ENCODE data around the gene TRIM34. TPM values are rescaled to one million over a fixed set of nuclear protein-coding genes. Genes with fewer than 3 reads are reported as not detected.

TRIM34 gene
- total and polyA plus RNA-seq, 2 of the 4 experiments (the other 2 are of a cell fraction) = 6.1 to 8.6 TPM

DNA sequence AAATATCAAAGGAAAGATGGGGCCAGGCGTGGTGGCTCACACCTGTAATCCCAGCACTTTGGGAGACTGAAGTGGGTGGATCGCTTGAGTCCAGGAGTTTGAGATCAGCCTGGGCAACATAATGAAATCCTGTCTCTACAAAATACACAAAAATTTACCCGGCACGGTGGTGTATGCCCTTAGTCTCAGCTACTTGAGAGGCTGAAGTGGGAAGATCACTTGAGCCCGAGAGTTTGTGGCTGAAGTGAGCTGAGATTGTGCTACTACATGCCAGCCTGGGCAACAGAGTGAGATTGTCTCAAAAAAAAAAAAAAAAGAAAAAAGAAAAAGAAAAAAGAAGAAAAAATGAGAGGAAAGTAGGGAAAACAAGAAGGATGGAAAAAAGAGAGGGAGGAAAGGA, 32.2 kb upstream of the TRIM34 start:
- no peak overlapping the region for H4K5ac ChIP-seq (ENCODE audit: low read depth, low read length)
- H3K9me3 ChIP-seq (ENCODE audit: control insufficient read depth, insufficient read depth, low read length) = no peaks in the 10 kb centered on the region
- dilution Hi-C loops (cut with HindIII; ENCODE audit: low sequenced_read_pairs, unreplicated experiment) (no loop called here), intact Hi-C loops (cut with micrococcal nuclease) (loop anchor here (10.0 kb wide), 1 partner anchor 1868 kb away; no protein-coding TSS in a partner anchor), in situ Hi-C loops (cut with MboI; ENCODE audit: low sequenced_read_pairs) (no loop called here)
- H4K91ac ChIP-seq (ENCODE audit: insufficient read depth, low read depth, low read length) = no peak overlapping the region
- no peak overlapping the region for H3K4me3 ChIP-seq (ENCODE audit: insufficient read depth, low read depth, low read length)
- no peak overlapping the region for H2AK9ac ChIP-seq (replicated peaks; ENCODE audit: low read depth, low read length, poor library complexity)
- DNase-seq = no peak
- no TSS peak for BruUV-seq (replicated peaks)
- no peak overlapping the region for H2AFZ ChIP-seq (replicated peaks; ENCODE audit: low read length, poor library complexity)
- peaks cover 7% of the 10 kb centered on the region for H3K4me1 ChIP-seq (ENCODE audit: control insufficient read depth, insufficient read depth, low read length)
- CTCF ChIA-PET = no interaction called here
- no peaks in the 10 kb centered on the region for H4K20me1 ChIP-seq (ENCODE audit: insufficient read depth, low read length)
- H3K56ac ChIP-seq (ENCODE audit: extremely low read depth, insufficient read depth, low read length) = no peak overlapping the region
- peaks cover 2 to 6% of the 10 kb centered on the region in 2 experiments; a peak in 3 of 4 replicates for H3K79me1 ChIP-seq (ENCODE audit: low read depth in 1 of 2, low read length in 2 of 2)
- no peak overlapping the region for H3K14ac ChIP-seq (replicated peaks; ENCODE audit: low read depth, low read length)
- H3K36me3 ChIP-seq (ENCODE audit: control insufficient read depth, insufficient read depth, low read length) = no peaks in the 10 kb centered on the region
- H2BK120ac ChIP-seq (ENCODE audit: low read depth, low read length) = no peak overlapping the region
- H3K18ac ChIP-seq (ENCODE audit: low read depth, low read length) = no peak overlapping the region
- no peak overlapping the region for H3K4ac ChIP-seq (ENCODE audit: low read depth, low read length)
- H3K9me1 ChIP-seq (ENCODE audit: insufficient read depth, low read length) = no peaks in the 10 kb centered on the region
- POLR2A ChIA-PET (ENCODE audit: unreplicated experiment) = no interaction called here
- H2BK5ac ChIP-seq (ENCODE audit: low read depth, low read length, poor library complexity, severe bottlenecking) = no peak overlapping the region
- H3K27ac ChIP-seq (ENCODE audit: insufficient read depth, low read length) = no peak overlapping the region
- WGBS, 2 experiments (ENCODE audit: extremely low coverage in 2 of 2, insufficient read length in 1 of 2) = 86% methylated on average over 1 of the region's 5 CpGs; no CpG with 5 or more reads in 1 of the 2 experiments
- H3K9ac ChIP-seq (ENCODE audit: low read depth, low read length) = no peak overlapping the region
- ATAC-seq (ENCODE audit: low read depth) = no peak
- H3K27me3 ChIP-seq (ENCODE audit: control insufficient read depth, insufficient read depth, low read length) = no peaks in the 10 kb centered on the region
- no peak overlapping the region for H3K23ac ChIP-seq (ENCODE audit: low read depth, low read length)
- H3K4me2 ChIP-seq (ENCODE audit: low read depth, low read length) = no peak overlapping the region
- H2BK20ac ChIP-seq (ENCODE audit: low read depth, low read length) = no peak overlapping the region
- no peak overlapping the region for H2BK15ac ChIP-seq (ENCODE audit: low read depth, low read length)
- no peak overlapping the region for H4K8ac ChIP-seq (ENCODE audit: low read depth in 2 of 2, low read length in 2 of 2)
- H2AK5ac ChIP-seq (ENCODE audit: low read depth, low read length) = no peak overlapping the region
- TF ChIP-seq RAD21 (IDR thresholded peaks at IDR 0.05; ENCODE audit: low read length) = no peak
